Cardiac fibroblast (primary cell): ENCODE measurements around the gene BCL2L14.

Experiments used
- DNase-seq, 2 donors: peaks; one replicate each; pipeline versions ENCODE4 v3.0.0 to v3.0.0-alpha.2; 2010; ENCODE audit warnings: low read depth in 2 of 2
- H3K4me3 ChIP-seq, 2 donors: replicated peaks in 1 of 2; 1 replicate in 1 of 2; 2 replicates in 1 of 2; pipeline ENCODE4 v1.5.1; 2011; ENCODE audit warnings: low read depth in 2 of 2, low read length in 2 of 2, mild to moderate bottlenecking in 2 of 2, moderate library complexity in 1 of 2
- TF ChIP-seq, protein P1 (sequence below): IDR thresholded peaks from one replicate; pipeline ENCODE4 v1.5.1; 2011; ENCODE audit warnings: low read depth, mild to moderate bottlenecking, low read length, inconsistent platforms

The BCL2L14 gene

GRCh38 chr12:12070674-12071656 is at the start of gene BCL2L14:
Gene BCL2L14 (plus strand): TSS chr12:12070939. CDS start chr12:12079306, 8,367 bp downstream.
- TF ChIP-seq, protein P1, sequence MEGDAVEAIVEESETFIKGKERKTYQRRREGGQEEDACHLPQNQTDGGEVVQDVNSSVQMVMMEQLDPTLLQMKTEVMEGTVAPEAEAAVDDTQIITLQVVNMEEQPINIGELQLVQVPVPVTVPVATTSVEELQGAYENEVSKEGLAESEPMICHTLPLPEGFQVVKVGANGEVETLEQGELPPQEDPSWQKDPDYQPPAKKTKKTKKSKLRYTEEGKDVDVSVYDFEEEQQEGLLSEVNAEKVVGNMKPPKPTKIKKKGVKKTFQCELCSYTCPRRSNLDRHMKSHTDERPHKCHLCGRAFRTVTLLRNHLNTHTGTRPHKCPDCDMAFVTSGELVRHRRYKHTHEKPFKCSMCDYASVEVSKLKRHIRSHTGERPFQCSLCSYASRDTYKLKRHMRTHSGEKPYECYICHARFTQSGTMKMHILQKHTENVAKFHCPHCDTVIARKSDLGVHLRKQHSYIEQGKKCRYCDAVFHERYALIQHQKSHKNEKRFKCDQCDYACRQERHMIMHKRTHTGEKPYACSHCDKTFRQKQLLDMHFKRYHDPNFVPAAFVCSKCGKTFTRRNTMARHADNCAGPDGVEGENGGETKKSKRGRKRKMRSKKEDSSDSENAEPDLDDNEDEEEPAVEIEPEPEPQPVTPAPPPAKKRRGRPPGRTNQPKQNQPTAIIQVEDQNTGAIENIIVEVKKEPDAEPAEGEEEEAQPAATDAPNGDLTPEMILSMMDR, result no peak
- H3K4me3 ChIP-seq, result no peak within 1 kb of the TSS
- DNase-seq, result no peak

DNA sequence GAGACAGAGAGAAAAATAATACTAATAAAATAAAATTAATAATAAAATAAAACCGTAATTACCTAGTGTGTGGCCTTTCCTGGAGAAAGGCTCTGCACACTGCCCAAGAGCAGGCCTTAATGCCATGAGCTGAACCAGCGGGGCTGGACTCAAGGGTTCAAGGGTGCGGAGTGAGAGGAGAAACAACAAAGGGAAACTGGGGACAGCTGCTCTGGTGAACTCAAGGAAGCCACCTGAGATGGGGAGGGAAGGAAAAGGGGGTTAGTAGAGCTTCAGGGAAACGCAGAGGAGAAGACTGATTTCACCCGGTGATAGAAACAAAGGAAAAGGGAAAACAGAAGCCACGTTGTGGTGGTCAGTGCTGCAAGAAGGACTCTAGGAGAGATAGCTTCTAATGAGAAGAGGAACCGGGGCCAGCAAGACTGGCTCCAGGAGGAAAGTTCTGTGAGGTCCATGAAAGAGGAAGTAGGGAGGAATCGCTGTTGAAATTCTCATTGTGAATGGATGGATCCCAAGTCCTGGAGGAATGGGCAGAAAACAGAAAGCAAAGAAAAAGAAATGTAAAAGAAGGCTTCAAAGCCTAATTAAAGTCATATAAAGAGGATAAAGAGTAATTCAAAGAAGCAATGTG is 48.3 kb upstream of the BCL2L14 start:
- no peak for DNase-seq
- TF ChIP-seq, protein P1, result no peak
- H3K4me3 ChIP-seq, result no peak overlapping the region

DNA sequence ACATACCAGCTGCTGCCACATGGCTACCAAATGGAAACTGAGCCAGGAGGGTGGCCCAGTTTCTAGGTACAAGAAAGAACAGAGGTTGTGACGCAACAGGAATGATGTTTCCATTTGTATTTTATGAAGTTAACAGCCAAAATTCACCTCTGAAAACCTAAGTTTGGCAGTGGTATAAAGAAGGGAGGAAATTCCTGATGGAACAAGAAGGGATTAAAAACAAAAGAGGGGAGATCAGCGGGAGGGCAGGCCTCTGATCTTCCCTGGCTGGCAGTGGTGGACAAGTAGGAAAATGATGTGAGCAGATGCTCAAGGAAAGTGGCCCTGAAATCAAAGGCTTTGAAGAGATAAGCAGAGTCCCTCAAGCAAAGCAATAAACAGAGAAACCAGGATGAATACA is 47.3 kb upstream of the BCL2L14 start:
- no peak overlapping the region for H3K4me3 ChIP-seq
- TF ChIP-seq, protein P1, result no peak
- no peak for DNase-seq

GRCh38 chr12:12024911-12025682 is 45.6 kb upstream of the BCL2L14 start:
- TF ChIP-seq, protein P1, result no peak

GRCh38 chr12:12025799-12026386 is 44.8 kb upstream of the BCL2L14 start:
- TF ChIP-seq, protein P1, result no peak
- no peak for DNase-seq
- H3K4me3 ChIP-seq, result no peak overlapping the region

More at GRCh38 chr12:12024911-12025682, 45.6 kb upstream of the BCL2L14 start:
- H3K4me3 ChIP-seq, result no peak overlapping the region
- no peak for DNase-seq
